Medulla oblongata (tissue), 1 donor: ENCODE measurements around the gene TDRKH.
"Not testable (repeated sequence)": the region's sequence is repeated elsewhere in the genome, so short reads cannot be mapped to it uniquely, and the experiment has no call there.

Experiments
- DNase-seq: peaks from one replicate; pipeline ENCODE4 v3.0.0-alpha.2; 2015; ENCODE audit errors: extremely low spot score

Gene TDRKH

DNA sequence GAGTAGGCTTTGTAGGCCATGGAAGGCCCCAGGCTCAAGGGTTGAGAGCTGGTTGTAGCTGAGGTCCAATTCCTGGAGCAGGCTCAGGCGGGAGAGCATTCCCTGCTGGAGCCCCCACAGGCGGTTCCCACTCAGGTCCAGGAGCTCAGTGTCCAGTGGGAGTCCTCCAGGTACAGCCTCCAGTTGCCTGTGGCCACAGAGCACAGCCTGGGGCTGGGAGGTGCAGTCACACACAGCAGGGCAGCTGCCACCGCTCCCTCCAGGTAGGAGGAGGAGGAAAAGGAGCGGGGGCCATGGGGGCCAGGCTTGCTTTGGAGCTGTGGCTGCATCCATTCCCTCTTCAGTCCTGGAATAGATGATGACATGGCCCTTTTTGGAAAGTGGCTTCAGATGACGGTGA, 12.1 kb upstream of the TDRKH start:
- no peak for DNase-seq

DNA sequence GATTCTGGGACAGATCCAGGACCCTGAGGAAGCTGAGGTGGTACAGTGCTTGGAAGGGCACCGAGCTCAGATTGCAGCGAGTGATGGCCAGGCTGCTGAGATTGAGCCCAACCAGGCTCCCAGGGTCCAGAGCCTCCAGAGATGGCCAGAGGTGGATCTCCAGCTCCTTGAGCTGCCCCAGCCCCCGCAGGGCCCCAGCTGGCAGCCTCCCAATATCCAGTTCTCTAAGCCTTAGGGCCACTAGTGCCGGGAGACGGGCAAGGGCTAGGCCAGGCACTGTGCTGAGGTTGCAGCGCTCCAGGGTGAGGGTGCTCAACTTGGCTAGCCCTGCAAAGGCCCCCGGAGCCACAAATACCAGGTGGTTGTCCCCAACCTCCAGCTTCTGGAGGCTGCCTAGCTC, 11.5 kb upstream of the TDRKH start:
- no peak for DNase-seq

DNA sequence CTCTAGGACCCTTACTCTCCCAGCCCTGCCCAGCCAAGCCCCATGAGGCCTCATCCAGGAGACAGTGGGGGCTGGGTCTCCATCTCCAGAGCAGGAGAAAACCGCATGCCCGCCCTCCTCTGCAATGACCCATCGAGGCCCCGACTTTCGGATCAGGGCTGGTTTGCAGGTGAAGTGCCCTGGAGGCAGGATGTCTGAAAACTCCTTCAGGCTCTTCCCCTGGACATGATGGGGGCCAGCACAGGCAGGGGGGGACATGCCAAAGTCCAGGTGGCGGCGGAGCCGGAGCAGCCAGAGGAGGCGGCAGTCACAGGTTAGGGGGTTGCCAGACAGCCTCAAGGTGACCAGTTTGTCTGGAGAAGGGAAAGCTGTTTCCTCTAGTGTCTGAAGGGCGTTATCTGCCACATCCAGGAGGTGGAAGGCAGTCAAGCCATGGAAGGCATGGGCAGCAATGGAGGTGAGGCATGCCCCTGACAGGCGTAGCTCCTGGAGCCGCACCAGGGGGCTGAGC, 11.1 kb upstream of the TDRKH start:
- DNase-seq = no peak

DNA sequence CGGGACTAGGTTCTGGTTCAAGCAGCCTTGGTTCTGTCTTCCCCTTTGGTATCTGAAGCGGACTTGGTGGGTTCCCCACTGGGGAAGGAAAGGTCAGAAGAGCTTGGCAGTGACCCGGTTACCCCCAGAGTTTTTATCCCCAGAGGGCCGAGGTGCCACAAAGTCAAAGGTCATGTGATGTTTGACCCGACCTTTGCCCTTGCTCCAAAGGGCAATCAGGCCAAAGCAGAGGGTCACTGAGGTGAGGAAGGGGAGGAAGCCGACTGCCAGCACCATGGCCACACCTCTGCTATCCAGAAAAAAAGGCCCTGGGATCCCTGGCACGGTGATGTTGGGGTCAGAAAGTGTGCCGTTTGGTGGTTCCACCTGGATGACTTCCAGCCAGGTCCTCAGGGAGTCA, 10.5 kb upstream of the TDRKH start:
- no peak for DNase-seq

DNA sequence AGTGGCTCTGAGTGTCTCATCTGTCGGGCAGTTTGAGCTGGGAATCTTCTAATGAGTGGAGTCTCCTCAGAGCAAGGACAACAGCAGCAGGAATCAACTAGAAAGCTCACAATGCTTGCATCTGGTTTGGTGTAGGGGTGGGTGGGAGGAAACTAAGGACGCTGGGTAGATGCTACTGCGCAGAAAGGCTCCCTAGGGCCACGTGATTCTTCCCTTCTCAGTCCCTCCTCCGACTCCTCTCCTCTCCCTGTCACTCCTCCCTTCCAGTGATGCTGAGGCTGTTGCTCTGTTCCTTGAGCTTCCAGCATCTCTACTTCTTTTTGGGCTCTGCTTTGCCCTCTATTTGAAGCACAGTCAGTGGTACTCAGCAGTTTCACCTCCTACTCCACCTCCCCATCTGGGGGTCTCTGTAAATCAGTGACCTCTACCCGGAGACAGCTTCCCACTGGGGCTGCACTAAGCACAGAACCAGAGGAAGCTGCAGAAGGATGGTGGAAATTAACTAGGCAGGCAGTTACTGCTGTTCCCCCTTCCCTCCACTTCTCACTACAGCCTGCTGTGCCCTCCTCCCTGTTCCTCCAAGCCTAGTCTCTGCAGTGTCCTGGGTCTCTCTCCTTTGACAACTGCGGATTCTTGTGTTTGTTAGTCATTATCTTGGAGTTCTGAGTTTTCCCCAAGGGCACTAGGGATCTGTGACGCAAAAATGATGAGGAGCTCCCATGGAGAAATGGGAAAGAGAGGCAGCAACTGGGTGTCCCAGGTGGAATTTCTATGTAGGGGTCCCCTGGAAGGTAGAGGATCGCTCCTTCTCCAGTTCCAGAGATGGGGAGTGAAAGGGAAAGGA, 9.1 kb upstream of the TDRKH start:
- no peak for DNase-seq

DNA sequence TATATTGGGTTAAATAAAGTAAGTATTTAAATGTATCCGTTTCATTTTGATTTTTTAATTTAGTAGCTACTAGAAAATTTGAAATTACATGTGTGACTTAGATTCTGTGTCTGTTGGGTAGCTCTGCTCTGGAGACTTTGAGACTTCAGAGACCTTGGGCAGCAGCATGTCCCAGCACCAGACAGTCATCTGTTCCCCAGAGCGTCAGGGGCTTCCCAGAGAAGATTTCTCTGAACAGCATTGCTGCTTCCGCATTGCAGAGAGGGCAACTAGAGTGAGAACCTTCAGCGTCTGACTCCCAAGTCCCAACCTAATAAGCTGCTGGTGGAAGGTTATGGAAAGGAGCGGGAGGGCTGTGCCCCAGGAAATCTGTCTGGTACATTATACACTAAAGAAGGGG, 8.3 kb upstream of the TDRKH start:
- DNase-seq = no peak

DNA sequence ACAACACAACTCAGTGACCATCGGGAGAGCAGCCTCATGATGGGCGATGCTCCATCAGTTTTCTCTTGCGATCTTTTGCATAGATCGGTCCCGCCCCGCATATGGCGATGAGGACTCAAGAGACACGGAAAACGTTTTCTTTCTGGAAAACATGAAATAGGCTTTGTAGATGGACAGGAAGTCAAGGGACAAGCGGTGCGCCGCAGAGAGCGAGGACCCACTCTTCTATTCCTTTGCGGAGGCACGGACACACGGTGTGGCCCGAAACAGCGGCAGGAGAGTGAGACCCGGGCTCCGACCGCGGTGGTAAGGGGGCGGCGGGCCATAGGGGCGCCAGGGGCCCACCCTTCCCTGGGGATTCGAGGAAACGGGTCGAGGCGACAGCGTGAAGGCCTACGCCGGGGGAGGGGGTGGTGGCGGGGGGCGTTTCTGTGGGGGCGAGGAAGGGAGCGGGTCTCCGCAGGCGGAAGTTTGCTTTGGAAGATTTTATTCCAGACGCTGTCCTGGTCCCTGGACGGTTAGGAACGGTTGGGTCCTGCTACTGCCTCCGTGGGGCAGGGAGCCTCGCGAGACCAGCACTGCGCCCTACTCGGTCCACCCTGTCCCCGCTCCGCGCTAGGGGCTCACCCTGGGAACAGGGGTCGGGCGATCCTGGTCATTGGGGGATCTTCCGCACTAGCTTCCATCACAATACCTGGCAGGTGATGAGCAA, 796 bp upstream of the TDRKH start:
- no peak for DNase-seq

DNA sequence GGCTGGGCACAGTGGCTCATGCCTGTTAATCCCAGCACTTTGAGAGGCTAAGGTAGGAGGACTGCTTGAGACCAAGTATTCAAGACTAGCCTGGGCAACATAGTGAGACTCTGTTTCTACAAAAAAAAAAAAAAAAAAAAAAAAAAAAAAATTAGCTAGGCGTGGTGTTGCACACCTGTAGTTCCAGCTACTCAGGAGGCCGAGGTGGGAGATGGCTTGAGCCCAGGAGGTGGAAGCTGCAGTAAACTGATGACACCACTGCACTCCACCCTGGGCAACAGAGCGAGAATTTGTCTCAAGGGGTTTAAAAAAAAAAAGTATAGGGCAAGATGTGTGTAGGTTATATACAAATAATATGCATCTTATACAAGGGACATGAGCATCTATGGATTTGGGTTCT, 2.6 kb downstream of the TDRKH start:
- DNase-seq = no peak

DNA sequence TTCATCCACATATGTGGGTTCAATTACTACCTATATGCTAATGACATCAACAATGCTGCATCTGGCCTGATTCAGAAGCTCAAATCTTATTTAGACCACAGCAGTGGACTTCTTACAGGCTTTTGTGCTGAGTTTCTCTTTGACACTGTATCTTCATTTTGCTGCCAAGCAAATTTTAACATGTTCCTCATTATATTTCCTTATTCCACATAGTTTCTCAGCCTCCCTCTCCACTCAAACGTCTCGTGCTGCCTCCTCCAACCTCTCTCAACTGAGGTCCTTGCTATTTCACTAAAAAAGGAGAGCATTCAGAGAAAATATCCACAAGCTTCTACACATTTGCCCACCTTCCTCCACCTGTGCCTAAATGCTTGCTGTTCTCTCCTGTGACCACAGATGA, 6.5 kb downstream of the TDRKH start:
- no peak for DNase-seq

DNA sequence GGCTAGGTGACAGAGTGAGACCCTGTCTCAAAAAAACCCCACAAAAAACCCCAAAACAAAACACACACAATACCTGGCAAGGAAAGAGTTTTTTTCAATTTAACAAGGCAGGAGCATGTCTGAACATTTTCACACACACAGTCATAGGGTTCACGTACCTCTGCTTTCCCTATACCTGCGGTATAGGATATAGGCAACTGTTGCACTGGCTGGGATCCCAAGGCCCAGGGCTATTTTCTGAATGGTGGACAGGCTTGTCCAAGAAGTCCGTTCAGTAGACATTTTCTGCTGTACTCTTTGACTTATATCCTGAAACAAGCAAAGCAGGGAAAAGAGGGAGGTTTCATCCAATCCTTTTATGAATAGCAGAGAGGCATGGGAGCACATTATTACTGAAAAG, 7.6 kb downstream of the TDRKH start:
- DNase-seq = no peak

DNA sequence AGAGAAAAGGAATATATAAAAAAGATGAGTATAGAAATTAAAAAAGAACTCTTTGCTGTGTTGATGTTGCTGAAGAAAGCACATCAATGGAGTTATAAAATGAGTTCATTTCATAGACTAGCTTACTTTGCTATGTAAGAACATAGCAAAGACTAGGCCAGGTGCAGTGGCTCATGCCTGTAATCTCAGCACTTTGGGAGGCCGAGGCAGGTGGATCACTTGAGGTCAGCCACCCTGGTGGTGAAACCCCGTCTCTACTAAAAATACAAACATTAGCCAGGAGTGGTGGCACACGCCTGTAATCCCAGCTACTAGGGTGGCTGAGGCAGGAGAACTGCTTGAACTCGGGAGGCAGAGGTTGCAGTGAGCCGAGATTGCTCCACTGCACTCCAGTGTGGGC, 8.3 kb downstream of the TDRKH start:
- DNase-seq = not testable (repeated sequence)

DNA sequence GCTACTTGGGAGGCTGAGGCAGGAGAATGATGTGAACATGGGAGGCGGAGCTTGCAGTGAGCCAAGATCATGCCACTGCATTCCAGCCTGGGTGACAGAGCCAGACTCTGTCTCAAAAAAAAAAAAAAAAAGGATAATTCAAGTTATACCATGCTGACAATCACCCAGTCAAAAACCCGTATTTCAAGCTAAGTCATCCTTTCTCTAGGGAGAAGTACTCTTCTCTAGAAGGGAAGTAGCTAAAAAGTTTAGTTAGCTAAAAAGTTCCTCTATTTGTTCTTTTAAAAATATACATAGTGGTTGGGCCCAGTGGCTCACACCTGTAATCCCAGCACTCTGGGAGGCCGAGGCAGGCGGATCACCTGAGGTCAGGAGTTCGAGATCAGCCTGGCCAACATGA, 9.6 kb downstream of the TDRKH start:
- not testable (repeated sequence) for DNase-seq

DNA sequence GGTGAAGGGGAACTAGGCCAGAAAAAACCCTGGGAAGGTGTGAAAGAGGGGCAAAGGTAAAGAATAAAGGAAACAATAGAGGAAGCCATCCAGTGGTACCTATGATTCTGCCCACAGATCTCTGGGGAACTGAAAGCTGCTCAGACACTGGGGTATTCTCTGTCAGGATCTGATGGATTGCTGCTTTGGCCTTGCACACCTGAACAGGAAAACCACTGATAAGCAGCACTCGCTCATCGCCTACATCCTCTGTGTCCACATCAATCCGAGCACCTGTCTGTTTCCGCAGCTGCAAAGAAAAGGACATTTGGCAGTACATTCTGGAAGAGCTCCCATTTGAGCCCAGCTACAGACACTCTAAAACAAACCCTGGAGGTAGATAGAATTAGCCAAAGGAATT, 10.4 kb downstream of the TDRKH start:
- DNase-seq = no peak

DNA sequence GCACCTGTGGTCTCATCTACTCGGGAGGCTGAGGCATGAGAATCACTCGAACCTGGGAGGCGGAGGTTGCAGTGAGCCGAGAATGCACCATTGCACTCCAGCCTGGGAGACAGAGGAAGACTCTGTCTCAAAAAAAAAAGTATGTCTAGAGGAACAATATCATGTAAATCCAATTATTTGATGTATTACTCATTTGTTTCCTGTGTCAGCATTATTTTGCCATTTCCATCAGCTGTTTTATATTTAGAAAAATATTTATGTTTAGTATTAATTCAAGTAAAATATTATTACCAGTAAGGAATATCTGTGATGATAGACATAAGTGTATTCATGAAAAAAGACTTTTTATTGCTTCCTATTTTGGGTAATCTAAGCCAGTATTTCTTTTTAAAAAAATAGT, 13.0 kb downstream of the TDRKH start:
- no peak for DNase-seq

DNA sequence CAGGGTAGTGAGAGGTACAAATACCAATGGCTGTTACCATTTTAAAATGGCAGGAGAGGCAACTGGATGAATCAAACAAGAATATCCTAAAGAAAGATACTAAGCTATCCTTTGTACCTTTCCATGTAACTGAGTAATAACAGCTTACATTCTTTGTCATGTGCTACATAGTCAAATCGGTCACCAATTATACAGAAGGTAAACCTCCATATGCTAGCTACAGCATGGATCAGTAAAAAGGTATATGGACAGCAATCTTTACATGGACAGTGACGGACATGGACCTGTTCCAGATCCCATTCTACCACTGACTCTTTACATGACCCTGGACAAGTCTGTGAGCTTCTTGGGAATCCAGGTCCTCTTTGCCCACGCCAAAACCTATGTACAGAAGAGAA, 13.6 kb downstream of the TDRKH start:
- no peak for DNase-seq

DNA sequence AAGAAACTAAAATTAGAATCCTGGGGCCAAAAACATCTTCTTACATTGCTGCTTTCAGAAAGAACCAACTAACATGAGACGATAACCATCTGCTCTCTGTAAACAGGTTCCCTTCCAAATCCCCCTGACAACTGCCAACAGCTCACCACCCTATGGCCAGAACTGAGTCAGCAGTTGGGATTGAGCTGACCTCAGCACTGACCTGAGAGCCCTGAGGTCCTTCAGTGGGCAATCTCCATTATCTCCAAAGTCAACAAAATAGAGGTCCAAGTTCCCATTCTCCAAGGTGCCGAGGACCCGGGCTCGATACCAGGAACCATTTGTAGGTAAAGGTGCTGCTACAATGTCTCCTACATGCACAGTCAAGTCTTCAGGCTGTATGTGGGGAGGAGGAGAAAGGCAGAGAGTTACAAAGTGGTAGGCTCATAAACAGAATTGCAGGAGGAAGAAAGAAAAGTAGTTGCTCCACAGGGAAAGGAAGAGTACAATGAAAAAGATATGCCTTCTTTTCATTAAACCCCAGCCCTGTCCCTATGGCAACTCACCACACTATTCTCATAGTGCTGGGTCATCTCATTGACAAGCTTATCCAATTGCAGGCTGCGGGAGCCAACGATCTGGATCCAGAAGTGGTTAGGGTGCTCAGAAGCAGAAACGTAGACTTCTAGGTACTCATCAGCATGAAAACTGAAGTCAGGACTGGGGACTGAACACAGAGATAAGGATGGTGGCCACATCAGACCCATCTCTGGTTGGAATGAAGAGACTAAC, 14.2 kb downstream of the TDRKH start:
- no peak for DNase-seq

DNA sequence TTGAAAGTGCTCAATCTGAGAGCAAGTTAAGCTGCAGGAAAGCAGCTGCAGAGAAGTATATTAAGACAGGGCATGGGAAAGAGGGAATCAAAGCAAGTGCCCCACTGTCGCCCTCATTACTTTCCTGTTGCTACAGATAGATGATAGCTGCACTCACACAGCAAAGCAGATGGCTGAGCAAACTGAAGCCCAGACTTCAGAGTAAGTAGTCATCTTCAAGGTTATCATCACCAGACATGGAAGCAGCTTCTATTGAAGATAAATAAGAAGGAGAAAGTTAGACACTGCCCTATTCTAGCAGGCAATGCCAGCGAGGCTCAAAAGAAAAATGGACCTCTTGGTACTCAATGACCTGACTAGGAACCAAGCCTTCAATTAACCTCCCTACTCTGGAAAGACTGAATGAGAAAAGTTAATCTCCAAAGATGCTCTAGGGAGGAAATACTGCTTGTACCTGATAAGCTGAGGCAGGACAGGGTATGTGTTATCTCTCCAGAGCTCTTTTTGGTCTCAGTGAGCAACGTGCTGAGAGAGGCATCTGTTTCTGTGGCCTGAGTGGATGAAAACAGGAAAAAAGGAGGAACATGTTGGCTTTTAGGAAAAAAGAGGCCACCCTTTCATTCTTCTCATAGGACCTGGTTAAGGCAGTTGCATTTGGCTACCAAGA, 15.9 kb downstream of the TDRKH start:
- no peak for DNase-seq

DNA sequence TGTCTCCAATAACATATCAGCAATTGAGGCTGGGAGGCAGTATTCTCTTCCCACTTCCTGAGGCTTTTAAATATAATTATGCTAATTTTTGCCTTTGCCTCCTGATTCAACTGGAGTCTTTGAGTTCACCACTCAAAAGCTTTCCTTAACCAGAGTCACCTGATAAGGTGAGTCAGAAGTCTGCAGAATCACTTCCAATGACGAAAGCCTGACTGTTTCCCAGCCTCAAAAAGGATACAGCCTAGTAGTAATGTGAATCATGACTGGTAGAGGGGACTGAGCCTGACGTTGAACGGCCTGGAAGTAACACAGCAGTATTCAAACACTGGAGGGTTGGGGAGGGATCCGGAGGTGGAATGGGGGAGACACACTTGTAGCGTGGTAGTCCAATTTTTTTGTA, 16.6 kb downstream of the TDRKH start:
- no peak for DNase-seq

DNA sequence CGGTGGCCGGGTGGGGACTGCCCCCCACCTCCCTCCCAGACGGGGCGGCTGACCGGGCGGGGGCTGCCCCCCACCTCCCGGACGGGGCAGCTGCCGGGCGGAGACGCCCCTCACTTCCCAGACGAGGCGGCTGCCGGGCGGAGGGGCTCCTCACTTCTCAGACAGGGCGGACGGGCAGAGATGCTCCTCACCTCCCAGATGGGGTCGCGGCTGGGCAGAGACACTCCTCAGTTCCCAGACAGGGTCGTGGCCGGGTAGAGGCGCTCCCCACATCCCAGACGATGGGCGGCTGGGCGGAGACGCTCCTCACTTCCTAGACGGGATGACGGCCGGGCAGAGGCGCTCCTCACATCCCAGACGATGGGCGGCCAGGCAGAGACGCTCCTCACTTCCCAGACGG, 21.0 kb downstream of the TDRKH start:
- not testable (repeated sequence) for DNase-seq

DNA sequence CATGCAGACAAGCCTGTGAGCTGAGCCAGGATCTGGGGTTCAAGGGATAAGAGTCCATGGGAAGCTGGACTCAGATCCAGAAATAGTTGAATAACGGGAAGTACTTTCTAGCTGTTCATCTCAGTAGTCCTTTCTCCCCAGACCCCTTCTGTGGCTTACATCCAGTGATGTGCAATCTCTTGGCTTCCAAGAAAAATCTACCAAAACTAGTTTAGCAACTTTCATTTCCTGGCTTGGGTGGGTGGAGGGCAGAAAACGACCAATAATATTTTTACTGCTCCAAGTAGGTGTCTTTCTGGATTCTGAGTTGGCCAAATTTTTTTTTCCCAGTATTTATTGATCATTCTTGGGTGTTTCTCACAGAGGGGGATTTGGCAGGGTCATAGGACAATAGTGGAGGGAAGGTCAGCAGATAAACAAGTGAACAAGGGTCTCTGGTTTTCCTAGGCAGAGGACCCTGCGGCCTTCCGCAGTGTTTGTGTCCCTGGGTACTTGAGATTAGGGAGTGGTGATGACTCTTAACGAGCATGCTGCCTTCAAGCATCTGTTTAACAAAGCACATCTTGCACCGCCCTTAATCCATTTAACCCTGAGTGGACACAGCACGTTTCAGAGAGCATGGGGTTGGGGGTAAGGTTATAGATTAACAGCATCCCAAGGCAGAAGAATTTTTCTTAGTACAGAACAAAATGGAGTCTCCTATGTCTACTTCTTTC, 21.8 kb downstream of the TDRKH start:
- DNase-seq = not testable (repeated sequence)

DNA sequence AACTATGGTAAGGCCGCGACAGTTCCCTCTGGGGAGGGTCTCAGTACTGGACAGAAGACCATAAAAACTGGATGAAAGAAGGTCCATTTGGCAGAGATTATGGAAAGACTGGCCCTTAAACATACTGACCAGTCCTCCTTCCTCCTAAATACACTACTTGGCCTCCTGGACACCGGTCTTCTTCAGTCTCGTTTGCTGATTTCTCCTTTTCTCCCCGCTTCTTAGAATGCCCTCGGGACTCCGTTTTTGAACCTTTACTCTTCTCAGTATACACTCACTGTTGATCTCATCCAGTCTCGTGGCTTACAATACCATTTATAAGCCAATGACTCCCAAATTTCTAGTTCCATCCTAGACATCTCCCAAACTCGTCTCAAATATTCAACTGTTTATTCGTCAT, 26.3 kb downstream of the TDRKH start:
- peak; percentile 8 for DNase-seq
